Femur (tissue), 1 donor: ENCODE data around the gene FANCC.
A peak's percentile ranks its signal among the peaks of the same experiment; 100 is the strongest.

Source experiments
- DNase-seq: peaks from one replicate; pipeline ENCODE4 v3.0.0-alpha.2; 2017

The FANCC gene

DNA sequence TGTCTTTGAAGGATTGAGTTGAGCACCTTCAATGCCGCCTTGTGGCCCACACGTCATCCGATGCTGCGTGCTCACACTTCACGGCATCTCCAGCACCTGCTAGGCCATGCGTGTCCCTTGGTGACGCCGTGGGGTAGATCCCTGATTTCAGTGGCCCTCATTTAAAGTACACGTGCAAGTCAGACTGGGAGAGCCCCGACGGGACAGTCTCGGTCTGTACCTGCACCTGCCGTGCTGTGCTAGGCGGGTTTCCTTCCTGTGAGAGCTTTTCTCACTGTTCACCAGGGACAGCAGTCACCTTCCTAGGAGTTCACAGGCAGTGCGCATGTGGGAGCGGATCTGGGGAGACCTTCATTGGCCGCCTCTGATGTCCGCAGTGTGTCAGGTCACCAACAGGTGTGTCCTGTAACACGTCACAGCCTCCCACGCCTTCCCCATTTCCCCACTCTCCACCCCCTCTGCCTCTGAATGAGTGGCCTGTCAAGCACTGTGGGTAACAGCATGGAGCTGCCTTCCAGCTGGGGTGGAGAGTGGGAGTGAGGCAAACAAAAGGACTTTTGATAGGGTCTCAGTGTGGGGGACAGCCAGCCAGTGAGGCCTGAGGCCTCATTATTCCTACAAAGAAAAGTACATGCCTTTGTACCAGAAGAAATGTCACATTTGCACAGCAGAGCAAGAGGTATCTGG is 236.4 kb downstream of the FANCC start:
- DNase-seq: no peak

DNA sequence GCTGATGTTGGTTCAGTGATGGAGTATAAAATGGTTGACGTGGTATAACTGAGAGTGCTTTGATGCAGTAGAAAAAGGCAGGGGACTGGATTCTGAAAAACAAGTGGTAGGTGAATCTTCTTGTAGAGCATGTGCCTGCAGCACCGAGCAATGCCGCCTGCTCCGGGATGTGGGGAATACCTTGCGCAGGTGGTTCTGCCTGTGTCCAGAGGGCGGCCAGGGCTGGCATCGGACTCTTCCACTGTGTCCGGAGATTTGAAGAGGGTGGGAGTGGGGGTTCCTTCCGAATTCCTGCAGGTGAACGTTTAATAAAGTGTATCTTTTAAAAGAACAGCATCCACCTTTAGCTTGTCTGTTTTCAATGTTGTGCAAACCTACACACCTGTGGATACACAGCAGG is 238.0 kb downstream of the FANCC start:
- no peak for DNase-seq

DNA sequence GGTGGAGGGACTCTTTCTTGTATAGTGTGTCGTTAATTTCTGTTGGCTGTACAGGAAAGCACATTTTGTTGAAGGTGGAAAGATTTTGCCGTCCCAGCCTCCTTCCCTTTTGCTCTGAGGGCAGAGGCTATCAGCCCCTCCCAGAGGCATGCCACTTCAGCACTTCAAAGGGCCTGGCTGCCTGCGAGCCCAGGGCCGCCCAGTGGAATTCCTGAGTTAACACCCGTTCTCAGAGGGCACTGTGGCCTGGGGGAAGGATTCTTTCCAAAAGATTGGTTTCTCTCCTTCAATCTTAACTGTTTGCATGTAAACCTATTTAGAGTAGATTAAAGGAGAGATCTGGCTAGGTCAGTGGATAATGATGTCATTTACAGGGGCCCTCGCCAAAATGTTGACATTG is 238.6 kb downstream of the FANCC start:
- DNase-seq: no peak

DNA sequence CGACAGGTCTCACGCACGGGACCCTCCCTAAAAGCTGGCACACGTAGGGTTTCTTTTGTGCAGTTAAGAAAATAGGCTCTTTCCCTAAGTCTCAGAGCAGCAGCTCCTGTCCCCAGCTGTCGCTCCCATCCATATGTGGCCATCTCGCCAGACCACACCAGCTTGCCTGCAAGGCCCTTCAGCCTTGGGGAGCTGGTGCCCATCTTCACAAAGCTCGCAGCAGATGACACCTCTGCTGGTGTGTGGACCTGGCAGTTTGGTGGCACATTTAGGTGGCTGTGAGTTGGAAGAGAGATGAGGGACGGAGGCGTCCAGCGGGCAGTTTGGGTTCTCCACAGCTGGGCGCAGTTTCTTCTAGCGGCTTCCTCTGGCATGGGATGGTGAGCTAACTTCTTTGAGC is 239.0 kb downstream of the FANCC start:
- no peak for DNase-seq

DNA sequence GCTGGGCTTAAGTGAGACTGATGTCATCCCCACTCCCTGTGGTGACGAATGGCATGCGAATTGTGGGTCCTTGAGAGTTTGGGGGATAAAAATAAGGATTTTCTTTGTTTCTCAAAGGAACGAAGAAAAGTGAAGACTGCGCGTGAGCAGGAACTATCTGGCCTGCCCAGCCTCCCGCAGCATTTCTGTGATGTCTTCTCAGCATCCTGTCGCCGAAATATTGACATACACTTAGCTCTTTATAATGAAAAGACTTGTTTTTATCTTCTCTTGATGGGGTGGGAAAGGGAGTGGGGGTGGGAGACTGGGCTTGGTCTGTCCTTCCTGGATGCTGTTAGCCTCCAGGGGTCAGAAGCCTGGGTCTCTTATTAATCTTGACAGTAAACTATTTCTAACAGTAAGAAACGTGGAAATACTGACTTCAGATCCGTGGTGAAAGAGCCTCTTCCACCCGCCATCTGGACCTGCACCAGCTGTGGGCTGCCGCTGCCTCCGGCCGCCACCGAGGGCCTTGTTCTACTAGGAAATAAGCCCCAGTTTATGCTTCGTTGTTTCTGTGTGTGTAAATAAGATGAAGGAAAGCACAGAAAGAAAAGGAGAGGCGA is 239.6 kb downstream of the FANCC start:
- peak; percentile 36 for DNase-seq

DNA sequence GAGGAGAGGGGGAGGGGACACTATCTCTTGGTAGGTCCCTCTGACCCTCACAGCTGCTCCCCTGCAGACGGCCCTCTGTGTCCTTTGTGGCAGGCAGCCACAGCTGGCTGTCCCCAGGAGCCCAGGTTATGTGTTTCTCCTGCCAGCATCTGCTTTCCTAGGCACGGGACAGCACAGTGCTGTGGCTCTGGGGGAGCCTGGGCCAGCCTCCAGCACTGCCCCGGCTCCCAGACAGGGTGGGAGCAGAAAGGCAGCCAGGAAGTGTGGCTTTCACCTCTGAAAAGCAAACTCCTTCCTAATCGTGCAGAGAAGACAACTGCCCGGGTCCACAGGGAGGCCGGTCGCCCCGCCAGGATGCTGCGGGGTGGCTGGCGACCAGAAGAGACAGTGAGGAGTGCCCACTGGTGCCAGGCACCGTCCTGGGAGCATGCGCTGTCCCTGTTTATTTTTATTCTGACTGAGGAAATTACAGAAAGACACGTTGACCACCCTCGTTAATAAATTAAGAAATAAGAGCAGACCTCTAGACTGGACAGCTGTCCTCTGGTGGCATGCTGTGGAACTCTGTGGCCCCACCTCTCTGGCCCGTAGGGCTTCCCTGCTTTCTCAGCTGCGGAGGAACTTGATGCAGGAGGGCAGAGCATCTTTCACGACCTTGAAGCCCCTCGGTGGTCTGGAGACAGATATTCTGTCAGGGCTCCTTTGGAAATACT is 240.3 kb downstream of the FANCC start:
- peak; percentile 36 for DNase-seq

DNA sequence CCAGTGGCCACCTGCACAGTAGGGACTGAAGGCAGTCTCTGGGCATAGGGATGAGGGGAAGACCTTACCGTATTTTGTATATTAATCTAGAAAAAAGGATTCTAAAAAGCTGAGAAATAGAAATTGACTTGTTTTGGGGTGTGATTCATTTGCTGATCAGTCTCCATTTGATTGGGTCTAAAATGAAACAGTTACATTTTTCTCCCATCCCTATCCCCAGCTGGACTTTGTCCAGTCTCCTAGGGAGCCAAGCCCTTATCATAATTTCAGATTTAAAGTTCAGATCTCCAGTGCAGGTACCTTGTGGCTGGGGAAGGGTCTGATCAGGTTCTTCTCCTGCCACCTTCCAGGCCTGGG is 240.8 kb downstream of the FANCC start:
- no peak for DNase-seq

DNA sequence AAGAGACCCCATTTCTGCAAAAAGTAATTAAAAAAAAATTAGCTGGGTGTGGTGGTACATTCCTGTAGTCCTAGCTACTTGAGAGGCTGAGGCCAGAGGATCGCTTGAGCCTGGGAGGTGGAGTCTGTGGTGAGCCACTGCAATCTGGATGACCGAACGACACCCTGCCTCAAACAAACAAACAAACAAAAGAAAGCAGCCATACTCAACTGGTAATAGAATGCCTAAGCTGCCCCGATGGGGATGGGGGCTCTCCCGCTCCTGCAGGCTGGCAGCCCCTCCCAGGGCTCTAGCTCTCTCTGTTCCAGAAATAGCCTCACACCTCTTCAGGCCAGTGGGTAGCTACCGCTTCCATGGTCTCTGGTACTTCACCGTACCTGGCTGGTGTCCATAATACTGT is 241.8 kb downstream of the FANCC start:
- DNase-seq: peak; percentile 17

DNA sequence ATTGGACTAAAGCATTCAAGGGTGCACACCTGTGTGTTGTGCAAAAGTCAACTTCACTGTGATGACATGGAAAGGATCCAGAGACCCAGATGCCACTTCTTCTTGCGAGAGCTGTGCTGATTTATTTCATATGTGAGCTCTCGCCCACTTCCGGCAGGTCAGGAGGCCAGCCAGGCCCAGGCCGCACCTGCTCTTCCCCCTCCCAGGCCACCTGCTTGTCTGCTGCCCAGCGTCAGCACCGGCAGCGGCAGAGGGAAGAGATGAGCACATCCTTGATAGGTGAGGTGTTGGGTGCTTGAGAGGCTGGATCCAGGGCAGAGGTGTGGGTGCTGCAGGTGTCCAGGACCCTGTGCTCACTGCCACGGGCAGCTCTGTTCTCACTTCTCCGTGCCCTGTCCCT is 242.9 kb downstream of the FANCC start:
- peak; percentile 18 for DNase-seq

DNA sequence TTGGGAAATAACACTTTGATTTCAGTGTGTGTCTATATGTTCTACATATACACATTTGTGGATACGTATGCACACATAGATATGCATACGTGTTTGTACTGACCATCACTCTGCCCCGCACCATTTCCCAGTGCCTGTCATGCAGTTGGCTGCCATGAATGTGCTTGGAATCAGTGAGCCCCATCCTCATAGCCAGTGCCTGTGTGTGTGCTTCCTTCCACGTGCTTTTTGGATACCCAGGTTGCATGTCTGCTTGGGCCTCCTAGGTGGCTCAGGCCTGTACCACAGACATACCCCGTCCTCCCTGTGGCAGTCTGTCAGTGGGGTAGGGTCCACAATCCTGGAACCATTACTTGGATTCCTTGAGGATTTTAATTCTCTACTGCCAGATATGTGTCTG is 243.6 kb downstream of the FANCC start:
- DNase-seq: peak; percentile 9

DNA sequence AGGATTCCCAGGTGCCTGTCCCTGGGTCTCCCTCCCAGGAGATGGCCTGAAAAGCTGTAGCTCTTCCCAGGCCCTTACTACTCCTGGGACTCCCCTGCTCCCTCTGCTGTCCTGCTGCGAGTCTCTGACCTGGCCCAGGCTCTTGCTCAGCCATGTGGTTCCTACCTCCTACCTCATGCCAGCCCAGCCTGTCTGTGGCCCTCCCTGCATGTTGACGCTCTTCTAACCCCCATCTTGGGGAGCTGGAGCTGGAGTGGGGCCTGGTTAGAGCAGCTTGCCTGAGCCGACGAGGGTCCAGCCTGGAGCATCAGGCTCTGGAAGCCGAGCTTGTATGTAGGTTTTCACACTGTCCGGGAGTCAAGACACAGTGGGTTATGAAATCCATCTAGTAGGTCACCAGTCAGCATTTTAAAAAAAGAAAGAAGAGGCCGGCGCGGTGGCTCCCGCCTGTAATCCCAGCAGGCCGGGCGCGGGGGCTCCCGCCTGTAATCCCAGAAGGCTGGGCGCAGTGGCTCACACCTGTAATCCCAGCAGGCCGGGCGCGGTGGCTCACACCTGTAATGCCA is 244.4 kb downstream of the FANCC start:
- no peak for DNase-seq

DNA sequence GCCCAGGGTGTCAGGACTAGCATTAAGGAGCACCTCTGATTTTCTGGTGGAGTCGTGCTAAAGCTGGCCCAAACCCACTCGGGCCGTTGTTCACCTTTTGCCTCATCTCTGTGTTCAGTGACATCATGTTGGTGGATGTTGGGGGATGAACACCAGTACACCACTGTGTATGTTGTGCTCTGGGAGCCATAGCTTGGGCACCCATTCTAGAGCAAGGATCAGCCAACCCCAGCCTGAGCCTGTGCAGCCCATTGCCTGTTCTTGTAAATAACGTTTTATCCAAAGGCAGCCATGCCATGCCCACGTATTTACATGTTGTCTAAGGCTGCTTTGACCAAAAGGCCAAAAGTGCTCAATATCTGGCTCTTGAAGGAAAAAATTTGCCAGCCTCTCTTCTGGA is 245.6 kb downstream of the FANCC start:
- no peak for DNase-seq

DNA sequence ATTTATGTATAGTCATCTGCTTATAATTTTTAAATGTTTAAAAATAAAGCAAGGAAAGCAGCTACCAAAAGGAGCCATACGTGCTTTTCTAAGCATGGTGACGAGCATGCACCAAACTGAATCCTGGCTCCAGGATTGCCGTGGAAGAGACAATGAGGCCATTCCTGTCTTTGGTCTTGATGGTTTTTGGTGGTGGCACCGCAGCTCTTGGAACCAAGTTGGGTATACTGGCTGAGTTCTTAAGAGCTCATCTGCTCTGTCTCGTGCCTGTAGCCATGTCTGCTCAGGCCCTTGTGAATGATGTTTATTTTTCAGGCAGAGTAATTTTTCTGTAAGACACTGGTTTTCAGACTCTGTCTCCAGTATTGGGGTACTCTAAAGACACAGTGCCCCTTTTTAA is 246.1 kb downstream of the FANCC start:
- no peak for DNase-seq

DNA sequence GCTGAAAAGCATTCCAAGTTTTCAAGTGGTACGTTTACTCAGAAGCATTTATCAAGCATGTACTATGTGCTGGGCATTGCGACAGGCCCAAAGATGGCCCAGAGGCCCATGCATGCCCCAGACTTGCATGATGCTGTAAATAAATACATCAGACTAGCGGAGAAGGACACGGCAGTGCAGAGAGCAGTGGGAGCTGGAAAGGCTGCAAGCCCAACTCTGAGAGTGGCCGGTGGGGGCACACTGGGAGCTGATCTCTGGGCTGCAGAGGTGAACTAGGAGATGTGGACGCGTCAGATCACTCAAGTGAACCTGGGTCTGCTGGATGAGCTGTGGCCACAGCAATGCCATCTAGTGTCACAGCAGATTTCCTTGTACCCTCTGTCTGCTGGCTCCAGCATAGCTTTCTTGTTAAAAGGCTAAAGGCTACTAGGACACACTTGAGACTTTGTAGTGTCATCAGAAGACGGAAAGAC is 246.9 kb downstream of the FANCC start:
- DNase-seq: no peak

DNA sequence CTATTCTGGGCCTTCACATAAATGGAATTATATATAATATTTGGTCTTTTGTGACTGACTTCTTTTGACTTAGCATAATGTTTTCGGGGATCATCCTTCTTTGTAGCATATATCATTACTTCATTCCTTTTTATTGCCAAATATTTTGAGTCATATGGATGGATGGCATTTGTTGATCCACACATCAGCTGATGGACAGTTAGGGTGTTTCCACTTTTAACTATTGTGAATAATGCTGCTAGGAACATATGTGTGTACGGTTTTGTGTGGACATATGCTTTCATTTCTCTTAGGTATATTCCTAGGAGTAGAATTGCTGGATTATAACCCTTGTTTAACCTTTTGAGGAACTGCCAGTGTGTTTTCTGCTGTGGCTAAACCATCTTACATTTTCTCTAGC is 249.6 kb downstream of the FANCC start:
- no peak for DNase-seq

DNA sequence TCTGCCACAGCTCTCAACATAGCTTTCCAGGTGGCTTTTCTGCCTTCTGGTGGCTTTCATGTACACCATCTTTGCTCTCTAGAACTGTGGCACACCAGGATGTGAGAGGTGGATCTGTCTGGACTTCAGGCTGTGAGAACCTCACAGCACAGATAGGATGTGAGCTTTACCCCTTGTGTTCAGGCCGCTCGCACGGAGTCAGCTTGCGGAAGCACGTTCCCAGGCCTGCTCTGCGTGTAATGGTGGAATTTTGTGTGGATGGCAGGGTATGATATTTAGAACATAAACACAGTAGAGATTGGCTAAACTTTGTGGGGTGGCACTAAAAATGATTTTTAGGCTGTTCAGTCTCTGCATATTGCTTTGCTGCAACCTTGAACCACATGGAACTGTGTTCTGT is 250.5 kb downstream of the FANCC start:
- DNase-seq: no peak

DNA sequence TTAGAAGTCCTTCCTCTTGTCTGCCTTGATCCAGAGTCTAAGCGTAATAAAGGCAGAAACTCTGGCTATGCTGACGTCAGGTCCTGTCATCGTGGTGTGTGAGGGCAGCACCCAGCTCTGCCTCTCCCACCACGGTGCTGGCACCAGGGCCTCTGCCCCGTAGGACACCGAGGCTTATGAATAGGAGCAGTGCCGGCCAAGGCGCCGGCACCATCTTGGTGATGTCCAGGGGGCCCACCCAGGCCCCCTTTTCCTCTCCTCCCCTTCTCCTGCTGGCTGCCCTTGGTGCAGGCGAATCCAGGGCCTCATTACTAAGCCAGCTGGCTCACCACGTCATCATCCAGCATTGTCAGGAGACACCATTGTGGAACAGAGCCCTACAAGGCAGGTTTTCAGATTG is 252.3 kb downstream of the FANCC start:
- no peak for DNase-seq

DNA sequence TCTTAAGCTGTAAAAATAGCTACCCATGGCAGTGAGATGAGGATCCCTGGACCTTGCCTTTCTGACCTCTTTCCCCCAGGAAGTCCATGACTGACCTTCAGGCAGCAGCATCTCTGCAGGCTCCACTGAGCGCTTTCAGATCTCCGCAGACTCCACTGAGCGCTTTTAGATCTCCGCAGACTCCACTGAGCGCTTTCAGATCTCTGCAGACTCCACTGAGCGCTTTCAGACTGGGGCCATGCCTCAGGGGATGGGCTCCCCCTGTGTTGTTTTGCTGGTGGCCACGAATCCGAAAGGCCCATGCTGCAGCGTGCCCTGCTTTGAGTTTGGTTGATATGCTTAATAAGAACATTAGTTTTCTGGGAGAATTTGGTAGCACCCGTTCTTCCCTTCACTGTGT is 254.2 kb downstream of the FANCC start:
- DNase-seq: no peak

DNA sequence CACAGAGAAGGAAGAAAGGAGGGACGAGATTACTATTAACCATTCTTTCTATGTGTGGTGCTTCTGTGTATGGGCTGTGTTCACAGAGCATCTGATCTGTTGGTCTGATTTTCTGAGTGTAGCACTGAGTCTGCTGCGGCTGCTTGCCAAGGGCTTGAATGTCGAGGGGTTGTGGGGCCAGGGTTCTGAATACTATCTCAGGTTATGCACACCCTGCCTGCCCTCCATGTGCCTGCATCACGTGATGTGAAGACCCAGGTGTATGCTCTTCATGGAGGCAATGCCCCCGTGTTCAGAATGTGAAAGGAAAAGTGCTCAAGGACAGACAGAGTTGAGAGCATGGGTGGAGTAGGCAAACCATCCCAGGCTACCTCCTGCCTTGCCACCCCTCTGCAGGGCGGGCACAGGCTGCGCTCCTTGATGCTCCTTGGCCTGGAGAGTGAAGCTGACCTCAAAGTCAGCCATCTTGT is 254.9 kb downstream of the FANCC start:
- DNase-seq: no peak

DNA sequence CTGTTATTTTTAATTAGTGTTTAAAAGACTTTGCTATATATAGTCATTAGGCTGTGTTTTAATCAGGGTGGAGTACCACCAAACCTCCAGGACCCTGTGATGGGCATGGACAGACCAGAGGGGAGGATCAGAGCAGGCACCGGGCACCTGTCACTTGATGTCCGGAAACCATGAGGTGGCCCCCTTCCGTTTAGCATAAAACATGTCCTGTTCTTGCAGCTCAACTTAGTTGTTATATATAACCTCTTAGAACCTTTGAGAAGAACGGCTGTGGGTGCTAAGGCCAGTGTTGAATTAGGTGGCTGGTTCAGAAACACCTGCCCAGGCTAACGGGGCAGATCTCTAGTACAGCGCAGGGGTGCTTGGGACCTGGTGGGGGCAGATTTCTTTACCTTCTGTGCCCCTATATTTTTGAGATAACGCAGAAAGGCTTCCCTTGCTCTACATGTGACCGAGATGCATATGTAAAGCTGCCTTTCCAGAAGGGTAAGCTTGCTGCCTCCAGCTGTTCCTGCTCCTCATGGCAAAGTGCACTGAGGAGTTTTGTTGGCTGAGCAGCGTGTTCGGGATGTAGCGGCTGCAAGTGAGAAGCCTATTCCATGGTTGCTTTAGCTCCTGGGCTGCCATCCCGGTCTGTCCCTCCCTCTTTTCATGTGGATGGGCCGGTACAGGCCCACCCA is 255.5 kb downstream of the FANCC start:
- DNase-seq: no peak

DNA sequence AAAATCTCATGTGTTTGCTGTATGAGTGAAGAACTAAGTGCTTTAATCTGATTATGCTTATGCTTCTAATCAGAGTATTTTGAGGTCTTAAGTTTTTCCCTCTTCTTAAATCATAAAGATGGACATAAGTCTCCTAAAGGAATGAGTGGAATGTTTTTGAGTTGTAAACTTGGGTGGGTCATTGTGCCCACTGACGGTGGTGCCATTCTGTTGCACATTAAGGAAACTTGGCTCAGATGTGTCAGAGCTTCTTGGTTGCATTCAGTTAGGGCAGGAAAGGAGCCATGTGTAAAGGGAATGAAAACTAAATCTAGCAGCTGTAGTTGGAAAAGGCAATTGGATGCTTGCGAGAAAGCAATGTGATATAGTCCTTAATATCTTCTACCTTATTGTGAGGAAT is 256.6 kb downstream of the FANCC start:
- no peak for DNase-seq

DNA sequence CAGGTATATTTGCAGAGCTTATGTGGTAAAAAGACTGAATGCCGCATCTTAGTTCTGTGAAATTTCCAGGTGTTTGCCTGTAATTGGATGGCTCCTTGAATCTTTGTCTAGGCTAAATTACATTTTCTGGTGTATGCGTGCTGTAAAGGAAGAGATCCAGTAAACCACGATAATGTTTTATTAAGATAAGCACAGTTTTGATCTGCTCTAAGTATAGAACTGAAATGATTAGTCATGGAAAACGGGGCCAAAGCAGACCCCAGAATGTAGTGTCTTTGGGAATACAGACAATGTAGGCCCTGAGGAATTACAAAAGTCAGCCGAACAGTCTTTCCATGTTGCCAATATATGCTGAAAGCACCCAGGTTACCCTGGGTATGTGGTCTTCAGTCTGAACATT is 257.3 kb downstream of the FANCC start:
- DNase-seq: no peak

DNA sequence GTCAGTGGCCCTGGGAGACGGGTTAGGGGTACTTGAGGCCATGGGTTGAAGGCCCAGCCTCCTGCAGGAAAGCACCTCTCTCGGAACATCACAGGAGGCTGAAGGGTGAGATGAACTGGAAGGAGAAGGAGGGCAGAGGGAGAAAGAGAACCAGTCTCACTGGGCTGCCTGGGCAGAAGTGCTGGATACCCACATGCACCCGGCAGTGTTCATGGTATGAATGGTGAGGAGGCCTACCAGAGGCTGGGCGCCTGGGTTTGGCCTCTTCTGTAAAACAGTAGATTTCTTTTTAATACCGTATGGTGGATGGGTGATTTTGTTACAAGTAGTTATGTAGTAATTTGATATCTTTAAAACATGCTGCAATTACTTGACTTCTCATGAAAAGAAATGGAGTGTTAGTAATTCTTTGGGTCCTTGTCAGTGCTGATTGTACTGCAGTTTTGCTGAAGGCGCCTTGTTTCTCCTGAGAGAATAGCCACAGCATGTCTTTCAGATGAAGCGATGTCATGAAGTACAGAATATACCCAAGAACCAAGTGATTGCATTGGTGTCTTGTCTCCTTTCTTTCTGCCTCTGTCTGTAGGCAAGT is 258.6 kb downstream of the FANCC start:
- DNase-seq: no peak
